Adrenal gland (tissue), 5 donors: ENCODE measurements around the gene RNF220.
A peak's percentile ranks its signal among the peaks of the same experiment; 100 is the strongest.

Source experiments
- CTCF ChIP-seq, 6 experiments: fragments of 450-650 bp in 4 of 6; fragments of 200-600 bp in 2 of 6; sonication (generic) in 1 of 6; IDR thresholded peaks; 1 replicate in 5 of 6; 2 replicates in 1 of 6; pipeline versions ENCODE4 v1.5.1 to v1.8.0; 2016 to 2021; ENCODE audit warnings: antibody characterized with exemption in 6 of 6, mild to moderate bottlenecking in 2 of 6, moderate library complexity in 1 of 6
- POLR2A ChIP-seq, 2 donors: fragments of 450-650 bp; IDR thresholded peaks; one replicate each; pipeline ENCODE4 v1.6.1; 2017; ENCODE audit warnings: antibody characterized with exemption in 2 of 2, mild to moderate bottlenecking in 2 of 2, moderate library complexity in 1 of 2
- donor health status: DM: no; HTN: no; CAD: no.

- peak; percentile 58 to 86 (median 80) for TF ChIP-seq CTCF (IDR thresholded peaks at IDR 0.05)
- TF ChIP-seq POLR2A (IDR thresholded peaks at IDR 0.05): peak in 1 of 2 donors; percentile 27
Measured at GRCh38 chr1:44677201-44677766, 272.2 kb downstream of the RNF220 start.
